ENCODE measurements around the gene ARRB1.
A peak's percentile ranks its signal among the peaks of the same experiment; 100 is the strongest.

The ARRB1 gene

DNA sequence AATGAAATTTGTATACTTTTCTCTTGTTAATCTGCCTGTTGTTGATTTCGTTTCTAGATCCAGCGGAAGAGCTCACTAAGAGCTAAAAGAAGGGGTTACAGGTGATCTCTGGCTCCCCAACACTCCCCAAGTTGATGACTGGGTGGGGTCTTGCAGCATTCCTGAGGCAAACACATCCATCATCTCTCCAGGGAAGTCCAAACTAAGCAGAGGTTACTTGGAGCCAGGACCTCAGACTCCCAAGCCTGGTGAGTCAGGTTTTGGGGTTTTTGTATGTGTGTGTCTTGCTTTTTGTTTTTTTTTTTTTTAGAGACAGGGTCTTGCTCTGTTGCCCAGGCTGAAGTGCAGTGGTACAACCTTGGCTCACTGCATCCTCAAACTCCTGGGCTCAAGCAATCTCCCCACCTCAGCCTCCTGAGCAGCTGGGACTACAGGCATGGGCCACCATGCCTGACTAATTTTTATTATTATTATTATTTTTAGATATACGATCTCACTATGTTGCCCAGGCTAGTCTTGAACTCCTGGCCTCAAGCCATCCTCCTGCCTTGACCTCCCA lies 36.4 kb upstream of the ARRB1 start:
- H4K8ac ChIP-seq (ENCODE audit: low read depth, low read length) = no peak overlapping the region
- H3K4me3 ChIP-seq (ENCODE audit: low read length in 2 of 2) = no peak overlapping the region
- H3K27me3 ChIP-seq (ENCODE audit: control insufficient read depth in 3 of 3, insufficient read depth in 3 of 3, low read depth in 1 of 3, low read length in 3 of 3) = peaks cover 0 to 7% (median 0%) of the 10 kb centered on the region in 3 experiments
- no peak overlapping the region for H3K27ac ChIP-seq (replicated peaks; ENCODE audit: low read length)
- no peak overlapping the region for H2AFZ ChIP-seq (ENCODE audit: low read length)
- no peak overlapping the region for H2BK5ac ChIP-seq (ENCODE audit: low read length)
- no peak overlapping the region for H4K91ac ChIP-seq (ENCODE audit: low read depth, low read length, poor library complexity)
- no peak overlapping the region for H3K14ac ChIP-seq (ENCODE audit: low read length)
- H2AK5ac ChIP-seq (ENCODE audit: low read depth, low read length) = no peak overlapping the region
- WGBS, 2 donors (ENCODE audit: extremely low coverage in 2 of 2, insufficient read length in 2 of 2, insufficient replicate concordance in 1 of 2) = no CpG with 5 or more reads among the region's 3 CpGs
- no peak overlapping the region for H3K18ac ChIP-seq (ENCODE audit: low read length)
- no peak overlapping the region for H3K4ac ChIP-seq (ENCODE audit: low read length)
- peaks cover 2 to 4% of the 10 kb centered on the region in 2 donors for H3K4me1 ChIP-seq (ENCODE audit: control insufficient read depth in 2 of 2, insufficient read depth in 1 of 2, low read depth in 1 of 2, low read length in 2 of 2)
- no peak overlapping the region for H3K23ac ChIP-seq (ENCODE audit: low read depth, low read length, poor library complexity)
- DNase-seq (ENCODE audit: low spot score) = no peak
- H2BK15ac ChIP-seq (ENCODE audit: low read length) = peak overlapping the region; percentile 75
- H3K9me3 ChIP-seq (replicated peaks in 1 of 2; ENCODE audit: control insufficient read depth in 2 of 2, insufficient read depth in 1 of 2, low read depth in 1 of 2, low read length in 2 of 2) = no peaks in the 10 kb centered on the region
- H2BK12ac ChIP-seq (ENCODE audit: low read length) = no peak overlapping the region
- no peak overlapping the region for H2BK120ac ChIP-seq (ENCODE audit: low read depth, low read length)
- no peaks in the 10 kb centered on the region for H3K36me3 ChIP-seq (replicated peaks in 1 of 2; ENCODE audit: control insufficient read depth in 2 of 2, insufficient read depth in 2 of 2, low read length in 2 of 2)
- H3K9ac ChIP-seq (ENCODE audit: low read depth, low read length, poor library complexity) = no peak overlapping the region
- H3K4me2 ChIP-seq (ENCODE audit: insufficient read depth, low read length, poor library complexity, severe bottlenecking) = no peak overlapping the region
- no peaks in the 10 kb centered on the region for H3K79me1 ChIP-seq (ENCODE audit: low read depth, low read length)

- Histone ChIP-seq H2AK5ac (ENCODE audit: low read depth, low read length) (no peak overlapping the region), H3K4me3 (ENCODE audit: low read length in 2 of 2) (no peak overlapping the region), H3K36me3 (replicated peaks in 1 of 2; ENCODE audit: control insufficient read depth in 2 of 2, insufficient read depth in 2 of 2, low read length in 2 of 2) (no peaks in the 10 kb centered on the region), H2BK120ac (ENCODE audit: low read depth, low read length) (no peak overlapping the region), H3K18ac (ENCODE audit: low read length) (no peak overlapping the region), H4K91ac (ENCODE audit: low read depth, low read length, poor library complexity) (no peak overlapping the region), H3K9ac (ENCODE audit: low read depth, low read length, poor library complexity) (no peak overlapping the region), H3K4ac (ENCODE audit: low read length) (no peak overlapping the region), H3K27ac (replicated peaks; ENCODE audit: low read length) (no peak overlapping the region), H2AFZ (ENCODE audit: low read length) (no peak overlapping the region), H3K14ac (ENCODE audit: low read length) (no peak overlapping the region), H2BK15ac (ENCODE audit: low read length) (no peak overlapping the region), H3K23ac (ENCODE audit: low read depth, low read length, poor library complexity) (no peak overlapping the region), H3K4me1 (ENCODE audit: control insufficient read depth in 2 of 2, insufficient read depth in 1 of 2, low read depth in 1 of 2, low read length in 2 of 2) (peaks cover 2 to 4% of the 10 kb centered on the region in 2 donors), H2BK12ac (ENCODE audit: low read length) (no peak overlapping the region), H3K9me3 (replicated peaks in 1 of 2; ENCODE audit: control insufficient read depth in 2 of 2, insufficient read depth in 1 of 2, low read depth in 1 of 2, low read length in 2 of 2) (no peaks in the 10 kb centered on the region), H2BK5ac (ENCODE audit: low read length) (no peak overlapping the region), H3K4me2 (ENCODE audit: insufficient read depth, low read length, poor library complexity, severe bottlenecking) (no peak overlapping the region), H4K8ac (ENCODE audit: low read depth, low read length) (no peak overlapping the region), H3K27me3 (ENCODE audit: control insufficient read depth in 3 of 3, insufficient read depth in 3 of 3, low read depth in 1 of 3, low read length in 3 of 3) (peaks cover 0 to 7% (median 0%) of the 10 kb centered on the region in 3 experiments), H3K79me1 (ENCODE audit: low read depth, low read length) (no peaks in the 10 kb centered on the region)
- WGBS, 2 donors (ENCODE audit: extremely low coverage in 2 of 2, insufficient read length in 2 of 2, insufficient replicate concordance in 1 of 2) = no CpG with 5 or more reads among the region's 3 CpGs
- no peak for DNase-seq (ENCODE audit: low spot score)
Observed at GRCh38 chr11:75386942-75387630, 35.6 kb upstream of the ARRB1 start.

GRCh38 chr11:75384438-75385080 lies 33.1 kb upstream of the ARRB1 start:
- Histone ChIP-seq H2AFZ (ENCODE audit: low read length) (peak overlapping the region; percentile 67), H3K9ac (ENCODE audit: low read depth, low read length, poor library complexity) (no peak overlapping the region), H3K79me1 (ENCODE audit: low read depth, low read length) (no peaks in the 10 kb centered on the region), H3K14ac (ENCODE audit: low read length) (no peak overlapping the region), H3K4ac (ENCODE audit: low read length) (no peak overlapping the region), H2BK15ac (ENCODE audit: low read length) (no peak overlapping the region), H3K27ac (replicated peaks; ENCODE audit: low read length) (no peak overlapping the region), H3K23ac (ENCODE audit: low read depth, low read length, poor library complexity) (no peak overlapping the region), H4K91ac (ENCODE audit: low read depth, low read length, poor library complexity) (no peak overlapping the region), H3K4me1 (ENCODE audit: control insufficient read depth in 2 of 2, insufficient read depth in 1 of 2, low read depth in 1 of 2, low read length in 2 of 2) (peaks cover 2 to 4% of the 10 kb centered on the region in 2 donors), H3K27me3 (ENCODE audit: control insufficient read depth in 3 of 3, insufficient read depth in 3 of 3, low read depth in 1 of 3, low read length in 3 of 3) (no peaks in the 10 kb centered on the region), H3K9me3 (replicated peaks in 1 of 2; ENCODE audit: control insufficient read depth in 2 of 2, insufficient read depth in 1 of 2, low read depth in 1 of 2, low read length in 2 of 2) (no peaks in the 10 kb centered on the region), H3K18ac (ENCODE audit: low read length) (no peak overlapping the region), H2BK12ac (ENCODE audit: low read length) (no peak overlapping the region), H3K36me3 (replicated peaks in 1 of 2; ENCODE audit: control insufficient read depth in 2 of 2, insufficient read depth in 2 of 2, low read length in 2 of 2) (no peaks in the 10 kb centered on the region), H2AK5ac (ENCODE audit: low read depth, low read length) (no peak overlapping the region), H4K8ac (ENCODE audit: low read depth, low read length) (no peak overlapping the region), H3K4me2 (ENCODE audit: insufficient read depth, low read length, poor library complexity, severe bottlenecking) (no peak overlapping the region), H3K4me3 (ENCODE audit: low read length in 2 of 2) (no peak overlapping the region), H2BK120ac (ENCODE audit: low read depth, low read length) (no peak overlapping the region), H2BK5ac (ENCODE audit: low read length) (no peak overlapping the region)
- DNase-seq (ENCODE audit: low spot score) = peak; percentile 71
- no CpG with 5 or more reads among the region's 24 CpGs for WGBS, 2 donors (ENCODE audit: extremely low coverage in 2 of 2, insufficient read length in 2 of 2, insufficient replicate concordance in 1 of 2)

DNA sequence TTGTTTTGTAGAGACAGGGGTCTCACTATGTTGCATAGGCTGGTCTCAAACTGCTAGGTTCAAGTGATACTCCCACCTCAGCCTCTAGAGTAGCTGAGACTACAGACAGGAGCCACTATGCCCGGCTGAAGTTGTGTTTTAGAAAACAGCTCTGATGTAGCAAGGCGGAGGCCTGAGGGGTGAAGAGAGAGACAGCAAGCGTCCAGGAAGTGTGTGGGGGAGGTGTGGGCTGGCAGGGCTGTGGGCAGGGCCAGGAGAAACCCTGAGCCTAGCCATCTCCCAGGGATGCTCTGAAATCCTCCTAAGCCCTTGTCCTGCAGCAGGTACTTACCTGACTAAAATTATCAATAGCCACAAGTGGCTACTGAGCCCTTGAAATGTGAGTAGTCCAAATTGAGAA lies 31.8 kb upstream of the ARRB1 start:
- H3K23ac ChIP-seq (ENCODE audit: low read depth, low read length, poor library complexity) = no peak overlapping the region
- H3K4me2 ChIP-seq (ENCODE audit: insufficient read depth, low read length, poor library complexity, severe bottlenecking) = no peak overlapping the region
- no peak overlapping the region for H2BK5ac ChIP-seq (ENCODE audit: low read length)
- H2BK15ac ChIP-seq (ENCODE audit: low read length) = no peak overlapping the region
- H3K4ac ChIP-seq (ENCODE audit: low read length) = no peak overlapping the region
- H4K8ac ChIP-seq (ENCODE audit: low read depth, low read length) = no peak overlapping the region
- H3K14ac ChIP-seq (ENCODE audit: low read length) = no peak overlapping the region
- H3K18ac ChIP-seq (ENCODE audit: low read length) = no peak overlapping the region
- no peak overlapping the region for H2AK5ac ChIP-seq (ENCODE audit: low read depth, low read length)
- DNase-seq (ENCODE audit: low spot score) = no peak
- H3K4me1 ChIP-seq (ENCODE audit: control insufficient read depth in 2 of 2, insufficient read depth in 1 of 2, low read depth in 1 of 2, low read length in 2 of 2) = peaks cover under 1 to 4% of the 10 kb centered on the region in 2 donors
- no peaks in the 10 kb centered on the region for H3K36me3 ChIP-seq (replicated peaks in 1 of 2; ENCODE audit: control insufficient read depth in 2 of 2, insufficient read depth in 2 of 2, low read length in 2 of 2)
- no peak overlapping the region for H3K27ac ChIP-seq (replicated peaks; ENCODE audit: low read length)
- no CpG with 5 or more reads among the region's 3 CpGs for WGBS, 2 donors (ENCODE audit: extremely low coverage in 2 of 2, insufficient read length in 2 of 2, insufficient replicate concordance in 1 of 2)
- H3K4me3 ChIP-seq (ENCODE audit: low read length in 2 of 2) = no peak overlapping the region
- no peak overlapping the region for H2BK120ac ChIP-seq (ENCODE audit: low read depth, low read length)
- H4K91ac ChIP-seq (ENCODE audit: low read depth, low read length, poor library complexity) = no peak overlapping the region
- no peak overlapping the region for H3K9ac ChIP-seq (ENCODE audit: low read depth, low read length, poor library complexity)
- H3K79me1 ChIP-seq (ENCODE audit: low read depth, low read length) = no peaks in the 10 kb centered on the region
- no peaks in the 10 kb centered on the region for H3K9me3 ChIP-seq (replicated peaks in 1 of 2; ENCODE audit: control insufficient read depth in 2 of 2, insufficient read depth in 1 of 2, low read depth in 1 of 2, low read length in 2 of 2)
- no peaks in the 10 kb centered on the region for H3K27me3 ChIP-seq (ENCODE audit: control insufficient read depth in 3 of 3, insufficient read depth in 3 of 3, low read depth in 1 of 3, low read length in 3 of 3)
- peak overlapping the region; percentile 74 for H2AFZ ChIP-seq (ENCODE audit: low read length)
- H2BK12ac ChIP-seq (ENCODE audit: low read length) = no peak overlapping the region

All from neuronal stem cell (in vitro differentiated cells).